HCT116 (cell line): ENCODE measurements around the gene CCDC107.

Source experiments
- CTCF ChIP-seq, 3 experiments: fragments of 200-600 bp in 1 of 3; sonication (generic) in 1 of 3; IDR thresholded peaks in 2 of 3; conservative IDR thresholded peaks in 1 of 3; 2 replicates each; pipeline ENCODE4 v1.5.1; 2012 to 2017; ENCODE audit warnings: low read depth in 2 of 3, low read length in 2 of 3, antibody characterized with exemption in 1 of 3, borderline replicate concordance in 1 of 3, control low read depth in 1 of 3, mild to moderate bottlenecking in 1 of 3, mixed read lengths in 1 of 3, mixed run types in 1 of 3, moderate library complexity in 1 of 3; ENCODE audit not compliant: insufficient read depth in 1 of 3
- EZH2phosphoT487 ChIP-seq: fragments of 200-600 bp; IDR thresholded peaks from 2 replicates; pipeline ENCODE4 v1.6.1; 2018; ENCODE audit warnings: antibody characterized with exemption, borderline replicate concordance
- SIN3A ChIP-seq: IDR thresholded peaks from 2 replicates; pipeline ENCODE4 v1.6.1; 2012; ENCODE audit warnings: low read depth

GRCh38 chr9:35615981-35616680 is 42.0 kb upstream of the CCDC107 start:
- TF ChIP-seq CTCF (IDR thresholded peaks at IDR 0.05 in 2 of 3, conservative IDR thresholded peaks at IDR 0.05 in 1 of 3; ENCODE audit: borderline replicate concordance in 1 of 3, insufficient read depth in 1 of 3, low read depth in 2 of 3, low read length in 2 of 3) (no peak), SIN3A (no peak), EZH2phosphoT487 (no peak)
